Common myeloid progenitor, CD34-positive (primary cell): ENCODE measurements around the gene AP2S1.
A peak's percentile ranks its signal among the peaks of the same experiment; 100 is the strongest.
"Not testable (repeated sequence)": the region's sequence is repeated elsewhere in the genome, so short reads cannot be mapped to it uniquely, and the experiment has no call there.

Experiments used
- CTCF ChIA-PET: fragments of 350-600 bp; sonication (Branson Sonifier 250); formaldehyde crosslinking; loops from one replicate; lab custom pipeline; 2021; ENCODE audit warnings: antibody characterized with exemption; lab: Charles Lee
- POLR2A ChIA-PET: fragments of 350-600 bp; sonication (Branson Sonifier 250); formaldehyde crosslinking; loops from one replicate; lab custom pipeline; 2021; ENCODE audit warnings: antibody characterized with exemption; lab: Charles Lee
- DNase-seq, 3 donors: peaks; one replicate each; pipeline versions ENCODE4 v3.0.0 to v3.0.0-alpha.2; 2013
- H3K27ac ChIP-seq, 2 experiments: 1 replicate in 1 of 2; 2 replicates in 1 of 2; pipeline ENCODE4 v1.7.0; 2013; ENCODE audit warnings: inconsistent platforms in 2 of 2, low read length in 2 of 2, mild to moderate bottlenecking in 2 of 2, low read depth in 1 of 2, moderate library complexity in 1 of 2; ENCODE audit not compliant: severe bottlenecking in 2 of 2, insufficient read depth in 1 of 2, poor library complexity in 1 of 2
- H3K27me3 ChIP-seq, 5 experiments: replicated peaks in 2 of 5; 1 replicate in 3 of 5; 2 replicates in 2 of 5; pipeline versions ENCODE4 v1.6.1 to v1.7.0; 2013; ENCODE audit warnings: low read length in 4 of 5, mild to moderate bottlenecking in 2 of 5, moderate library complexity in 2 of 5, inconsistent platforms in 1 of 5; ENCODE audit not compliant: insufficient read depth in 5 of 5, control insufficient read depth in 4 of 5
- H3K36me3 ChIP-seq, 4 experiments: 1 replicate in 2 of 4; 2 replicates in 2 of 4; pipeline versions ENCODE4 v1.6.1 to v1.7.0; 2013; ENCODE audit warnings: low read length in 3 of 4, control low read depth in 1 of 4, mild to moderate bottlenecking in 1 of 4; ENCODE audit not compliant: control insufficient read depth in 4 of 4, insufficient read depth in 4 of 4
- H3K4me1 ChIP-seq, 4 experiments: 1 replicate in 3 of 4; 2 replicates in 1 of 4; pipeline versions ENCODE4 v1.6.1 to v1.7.1; 2013; ENCODE audit warnings: low read length in 3 of 4, mild to moderate bottlenecking in 3 of 4, control low read depth in 1 of 4, inconsistent platforms in 1 of 4, moderate library complexity in 1 of 4; ENCODE audit not compliant: control insufficient read depth in 4 of 4, insufficient read depth in 4 of 4; ENCODE audit errors: control extremely low read depth in 1 of 4
- H3K4me3 ChIP-seq, 7 experiments: 1 replicate in 4 of 7; 2 replicates in 3 of 7; pipeline versions ENCODE4 v1.5.1 to v1.7.0; 2013; ENCODE audit warnings: mild to moderate bottlenecking in 7 of 7, low read length in 6 of 7, moderate library complexity in 6 of 7, inconsistent platforms in 2 of 7, low read depth in 2 of 7, control low read depth in 1 of 7; ENCODE audit not compliant: insufficient read depth in 4 of 7, control insufficient read depth in 1 of 7; ENCODE audit errors: extremely low read depth in 1 of 7
- H3K9me3 ChIP-seq, 5 experiments: 1 replicate in 4 of 5; 2 replicates in 1 of 5; pipeline versions ENCODE4 v1.6.1 to v1.7.1; 2013; ENCODE audit warnings: low read length in 4 of 5, mild to moderate bottlenecking in 2 of 5, inconsistent platforms in 1 of 5, low read depth in 1 of 5, moderate library complexity in 1 of 5; ENCODE audit not compliant: control insufficient read depth in 4 of 5, insufficient read depth in 2 of 5; ENCODE audit errors: control extremely low read depth in 1 of 5
- WGBS: methylation state at CpG from one replicate; pipeline ENCODE4 v1.1.5; 2013; ENCODE audit not compliant: insufficient coverage; 5-methylcytosine and 5-hydroxymethylcytosine counted together

AP2S1 gene

GRCh38 chr19:46854698-46855097 is 4.1 kb upstream of the AP2S1 start:
- H3K27ac ChIP-seq, DNase-seq, POLR2A ChIA-PET, H3K9me3 ChIP-seq, H3K4me3 ChIP-seq, H3K27me3 ChIP-seq, H3K36me3 ChIP-seq: not testable (repeated sequence)
- CTCF ChIA-PET = interaction anchor here (1.2 kb wide), 1 partner anchor 158 kb away, joined by 3 read pairs; no protein-coding TSS in a partner anchor
- 94% methylated on average over 2 of the region's 13 CpGs for WGBS
- peaks cover 0 to 20% (median 19%) of the 10 kb centered on the region in 4 experiments for H3K4me1 ChIP-seq

- WGBS = 100% methylated on average over 1 of the region's 1 CpG
- POLR2A ChIA-PET = no interaction called here
- Histone ChIP-seq H3K4me3 (no peak overlapping the region), H3K36me3 (peaks cover 0 to under 1% (median 0%) of the 10 kb centered on the region in 4 experiments), H3K4me1 (peaks cover 0 to 24% (median 21%) of the 10 kb centered on the region in 4 experiments), H3K9me3 (no peaks in the 10 kb centered on the region), H3K27me3 (peaks cover 0 to 2% (median 0%) of the 10 kb centered on the region in 5 experiments), H3K27ac (no peak overlapping the region)
- DNase-seq = no peak
- CTCF ChIA-PET = no interaction called here
Observed at GRCh38 chr19:46852830-46853229, 2.2 kb upstream of the AP2S1 start.

GRCh38 chr19:46849610-46850009 is 1.0 kb downstream of the AP2S1 start:
- peaks cover 0 to 2% (median 0%) of the 10 kb centered on the region in 5 experiments for H3K27me3 ChIP-seq
- ChIA-PET POLR2A (interaction anchor here (0.5 kb wide), 2 partner anchors 82 to 1115 kb away, joined by 3 read pairs; no protein-coding TSS in a partner anchor), CTCF (no interaction called here)
- DNase-seq = no peak
- no peaks in the 10 kb centered on the region for H3K9me3 ChIP-seq
- WGBS = 82% methylated on average over 5 of the region's 5 CpGs
- H3K27ac ChIP-seq = peak overlapping the region; percentile 40 to 87
- peaks cover 0 to 13% (median 5%) of the 10 kb centered on the region in 4 experiments for H3K36me3 ChIP-seq
- H3K4me1 ChIP-seq = peaks cover 0 to 13% (median 12%) of the 10 kb centered on the region in 4 experiments
- peak overlapping the region in 6 of 7 experiments; percentile 75 to 98 (median 92) for H3K4me3 ChIP-seq

- POLR2A ChIA-PET = no interaction called here
- Histone ChIP-seq H3K27me3 (no peaks in the 10 kb centered on the region), H3K4me1 (peaks cover 0 to 13% (median 12%) of the 10 kb centered on the region in 4 experiments), H3K27ac (no peak overlapping the region), H3K9me3 (no peaks in the 10 kb centered on the region), H3K36me3 (peaks cover 0 to 20% (median 8%) of the 10 kb centered on the region in 4 experiments), H3K4me3 (no peak overlapping the region)
- CTCF ChIA-PET = interaction anchor here (0.7 to 2.1 kb wide), 2 partner anchors 73 to 91 kb away, joined by 3 to 9 read pairs; no protein-coding TSS in a partner anchor
- 100% methylated on average over 2 of the region's 2 CpGs for WGBS
- no peak for DNase-seq
Observed at GRCh38 chr19:46848389-46848788, 2.3 kb downstream of the AP2S1 start.

- Histone ChIP-seq H3K9me3 (no peaks in the 10 kb centered on the region), H3K27ac (no peak overlapping the region), H3K4me1 (peaks cover 0 to 13% (median 12%) of the 10 kb centered on the region in 4 experiments), H3K4me3 (no peak overlapping the region), H3K27me3 (no peaks in the 10 kb centered on the region), H3K36me3 (peaks cover 0 to 27% (median 12%) of the 10 kb centered on the region in 4 experiments)
- ChIA-PET POLR2A (interaction anchor here (0.5 to 0.7 kb wide), 2 partner anchors 8 to 124 kb away, joined by 3 to 5 read pairs; no protein-coding TSS in a partner anchor), CTCF (interaction anchor here (0.8 to 2.1 kb wide), 3 partner anchors 64 to 97 kb away, joined by 3 to 9 read pairs (median 3); no protein-coding TSS in a partner anchor)
- 97% methylated on average over 8 of the region's 11 CpGs for WGBS
- no peak for DNase-seq
Observed at GRCh38 chr19:46847528-46847927, 3.1 kb downstream of the AP2S1 start.

GRCh38 chr19:46845959-46846459 is 4.6 kb downstream of the AP2S1 start:
- ChIA-PET POLR2A (no interaction called here), CTCF (interaction anchor here (1.3 to 2.1 kb wide), 3 partner anchors 12 to 88 kb away, joined by 3 to 9 read pairs (median 3); no protein-coding TSS in a partner anchor)
- Histone ChIP-seq H3K36me3 (peaks cover 0 to 39% (median 20%) of the 10 kb centered on the region in 4 experiments), H3K9me3 (no peaks in the 10 kb centered on the region), H3K27ac (peak overlapping the region in 1 of 2 experiments; percentile 14), H3K4me1 (peaks cover 0 to 13% (median 12%) of the 10 kb centered on the region in 4 experiments), H3K4me3 (no peak overlapping the region), H3K27me3 (no peaks in the 10 kb centered on the region)
- 97% methylated on average over 7 of the region's 19 CpGs for WGBS
- no peak for DNase-seq

- no peak overlapping the region for H3K4me3 ChIP-seq
- WGBS = 88% methylated on average over 9 of the region's 9 CpGs
- DNase-seq = no peak
- H3K27ac ChIP-seq = no peak overlapping the region
- ChIA-PET POLR2A (interaction anchor here (0.6 kb wide), 1 partner anchor 60 kb away, joined by 3 read pairs; no protein-coding TSS in a partner anchor), CTCF (interaction anchor here (0.7 to 12.2 kb wide), 5 partner anchors 10 to 91 kb away, joined by 3 to 189 read pairs (median 4); no protein-coding TSS in a partner anchor)
- peaks cover 2 to 50% (median 28%) of the 10 kb centered on the region in 4 experiments for H3K36me3 ChIP-seq
- no peaks in the 10 kb centered on the region for H3K27me3 ChIP-seq
- H3K9me3 ChIP-seq = no peaks in the 10 kb centered on the region
- H3K4me1 ChIP-seq = peaks cover 0 to under 1% (median 0%) of the 10 kb centered on the region in 4 experiments
Observed at GRCh38 chr19:46844067-46844489, 6.6 kb downstream of the AP2S1 start.
